A549 (cell line): ENCODE measurements around the gene SLC35A2. TPM values are rescaled to one million over a fixed set of nuclear protein-coding genes. Genes with fewer than 3 reads are reported as not detected.

Experiments used
- ATAC-seq, 2 experiments: fragments of 200-7000 bp in 1 of 2; fragments of >200 bp in 1 of 2; cut with Nextera tagmentation in 1 of 2; cut with Tn5 transposase in 1 of 2; 3 replicates each; pipeline versions ENCODE4 v1.8.0 to v1.9.1; 2018 to 2020; ENCODE audit warnings: mild to moderate bottlenecking in 1 of 2, moderate library complexity in 1 of 2
- CTCF ChIA-PET: fragments of 300-600 bp; sonication (Branson Sonifier 250); formaldehyde crosslinking; extraction: SDS; loops from one replicate; lab custom pipeline; 2021; ENCODE audit warnings: antibody characterized with exemption, inconsistent platforms; lab: Yijun Ruan, JAX
- POLR2A ChIA-PET: fragments of 350-600 bp; formaldehyde crosslinking; extraction: SDS; loops from one replicate; lab custom pipeline; 2021; ENCODE audit warnings: antibody characterized with exemption, inconsistent platforms; lab: Yijun Ruan, JAX
- DNase-seq, 2 experiments: peaks; one replicate each; pipeline versions ENCODE4 v3.0.0 to v3.0.0-alpha.2; 2011 to 2016; ENCODE audit warnings: low read depth in 1 of 2, low spot score in 1 of 2
- FAIRE-seq: peaks from 2 replicates; lab custom pipeline; 2011; peaks lifted over from hg19 to GRCh38; lab: Jason Lieb, UNC
- H3K27ac ChIP-seq, 2 experiments: fragments of >200 bp; sonication (Bioruptor Twin); formaldehyde crosslinking; 3 replicates each; pipeline ENCODE4 v1.5.1; 2016 to 2017
- H3K4me1 ChIP-seq: fragments of >200 bp; sonication (Bioruptor Twin); formaldehyde crosslinking; 3 replicates; pipeline ENCODE4 v1.6.1; 2016
- H3K4me2 ChIP-seq: fragments of >200 bp; sonication (Bioruptor Twin); formaldehyde crosslinking; 3 replicates; pipeline ENCODE4 v1.6.1; 2016
- H3K4me3 ChIP-seq: fragments of >200 bp; sonication (Bioruptor Twin); formaldehyde crosslinking; 3 replicates; pipeline ENCODE4 v1.5.1; 2016
- H3K9me3 ChIP-seq: fragments of >200 bp; sonication (Bioruptor Twin); formaldehyde crosslinking; 3 replicates; pipeline ENCODE4 v1.6.1; 2016
- BCL3 ChIP-seq: fragments of >200 bp; sonication (Bioruptor Twin); formaldehyde crosslinking; IDR thresholded peaks from 3 replicates; pipeline ENCODE4 v1.6.1; 2016
- BHLHE40 ChIP-seq: IDR thresholded peaks from 2 replicates; pipeline ENCODE4 v1.6.1; 2012; ENCODE audit warnings: low read depth, low read length, inconsistent platforms
- CBX2 ChIP-seq: fragments of 200-600 bp; sonication (generic); IDR thresholded peaks from 2 replicates; pipeline ENCODE4 v1.6.1; 2016; ENCODE audit warnings: low read depth, mild to moderate bottlenecking, borderline replicate concordance
- CHD2 ChIP-seq: fragments of 150-350 bp; IDR thresholded peaks from 2 replicates; pipeline ENCODE4 v1.6.1; 2014; ENCODE audit warnings: low read length; ENCODE audit not compliant: partially characterized antibody
- EHF ChIP-seq: fragments of 250-450 bp; sonication (Bioruptor Pico); IDR thresholded peaks from 2 replicates; pipeline ENCODE4 v1.5.0; 2020; ENCODE audit warnings: mild to moderate bottlenecking
- FOSB ChIP-seq: fragments of 250-450 bp; sonication (Bioruptor Pico); IDR thresholded peaks from 2 replicates; pipeline ENCODE4 v1.5.0; 2020; ENCODE audit warnings: mild to moderate bottlenecking, moderate library complexity
- FOSL2 ChIP-seq, 2 experiments: fragments of 450-650 bp in 1 of 2; fragments of >200 bp in 1 of 2; sonication (Bioruptor Twin) in 1 of 2; formaldehyde crosslinking; IDR thresholded peaks; 2 replicates each; pipeline versions ENCODE4 v1.5.0 to v1.6.1; 2016 to 2020; ENCODE audit warnings: mild to moderate bottlenecking in 1 of 2, moderate library complexity in 1 of 2
- GATA3 ChIP-seq: IDR thresholded peaks from 2 replicates; pipeline ENCODE4 v1.6.1; 2012; ENCODE audit warnings: borderline replicate concordance
- HEYL ChIP-seq: fragments of 250-450 bp; sonication (Bioruptor Pico); IDR thresholded peaks from 2 replicates; pipeline ENCODE4 v1.8.0; 2021; ENCODE audit warnings: mild to moderate bottlenecking, moderate library complexity
- HMGXB4 ChIP-seq: fragments of 250-450 bp; sonication (Bioruptor Pico); IDR thresholded peaks from 2 replicates; pipeline ENCODE4 v1.5.0; 2021; ENCODE audit warnings: mild to moderate bottlenecking, moderate library complexity, borderline replicate concordance
- HOXA7 ChIP-seq: fragments of 250-450 bp; sonication (Bioruptor Pico); IDR thresholded peaks from 2 replicates; pipeline ENCODE4 v1.5.0; 2020; ENCODE audit warnings: mild to moderate bottlenecking, moderate library complexity
- HOXB13 ChIP-seq: fragments of 250-450 bp; sonication (Bioruptor Pico); IDR thresholded peaks from 2 replicates; pipeline ENCODE4 v1.5.0; 2020; ENCODE audit warnings: low read depth, mild to moderate bottlenecking, moderate library complexity
- HOXB5 ChIP-seq: fragments of 250-450 bp; sonication (Bioruptor Pico); IDR thresholded peaks from 2 replicates; pipeline ENCODE4 v1.5.0; 2020; ENCODE audit warnings: mild to moderate bottlenecking, moderate library complexity
- JUN ChIP-seq, 2 experiments: fragments of >200 bp; sonication (Bioruptor Twin); formaldehyde crosslinking; IDR thresholded peaks; 2 replicates in 1 of 2; 3 replicates in 1 of 2; pipeline ENCODE4 v1.6.1; 2016 to 2017
- JUNB ChIP-seq: fragments of >200 bp; sonication (Bioruptor Twin); formaldehyde crosslinking; IDR thresholded peaks from 2 replicates; pipeline ENCODE4 v1.6.1; 2016
- KDM1A ChIP-seq: fragments of 200-600 bp; sonication (generic); IDR thresholded peaks from 2 replicates; pipeline ENCODE4 v1.6.1; 2016; ENCODE audit warnings: low read depth, mild to moderate bottlenecking
- MAFK ChIP-seq: fragments of 450-650 bp; IDR thresholded peaks from 2 replicates; pipeline ENCODE4 v1.6.1; 2014; ENCODE audit not compliant: partially characterized antibody
- NPAS2 ChIP-seq: fragments of 250-450 bp; sonication (Bioruptor Pico); IDR thresholded peaks from 2 replicates; pipeline ENCODE4 v1.8.0; 2022; ENCODE audit warnings: mild to moderate bottlenecking, moderate library complexity, borderline replicate concordance
- POLR2AphosphoS2 ChIP-seq: conservative IDR thresholded peaks from 2 replicates; pipeline ENCODE4 v1.6.1; 2012; ENCODE audit warnings: low read length, improper control_type of control experiment, inconsistent platforms
- RARB ChIP-seq: fragments of 250-450 bp; sonication (Bioruptor Pico); IDR thresholded peaks from 2 replicates; pipeline ENCODE4 v1.8.0; 2021; ENCODE audit warnings: mild to moderate bottlenecking, moderate library complexity
- RCOR1 ChIP-seq: fragments of 150-350 bp; IDR thresholded peaks from 2 replicates; pipeline ENCODE4 v1.6.1; 2014; ENCODE audit warnings: antibody characterized with exemption, low read length, low read depth
- SREBF2 ChIP-seq: fragments of 450-650 bp; IDR thresholded peaks from 2 replicates; pipeline ENCODE4 v1.6.1; 2014; ENCODE audit warnings: mild to moderate bottlenecking, moderate library complexity
- TP53 ChIP-seq: fragments of 250-450 bp; sonication (Bioruptor Pico); IDR thresholded peaks from 2 replicates; pipeline ENCODE4 v1.5.0; 2021; ENCODE audit warnings: mild to moderate bottlenecking, moderate library complexity
- ZFP36 ChIP-seq: fragments of 450-650 bp; IDR thresholded peaks from 2 replicates; pipeline ENCODE4 v1.6.1; 2014; ENCODE audit warnings: borderline replicate concordance; ENCODE audit not compliant: partially characterized antibody
- ZSCAN20 ChIP-seq: fragments of 250-450 bp; sonication (Bioruptor Pico); IDR thresholded peaks from 2 replicates; pipeline ENCODE4 v1.8.0; 2022; ENCODE audit warnings: mild to moderate bottlenecking, moderate library complexity
- WGBS: methylation state at CpG from one replicate; pipeline ENCODE4 v1.1.6; 2017; ENCODE audit errors: missing lambda C conversion rate; 5-methylcytosine and 5-hydroxymethylcytosine counted together
- polyA plus RNA-seq, 4 experiments: library from polyadenylated mRNA; depleted of rRNA in 3 of 4; stranded (reverse); fragments of >200 nt; fragmentation: RNase III in 1 of 4; extraction: RNeasy Plus Mini Kit Qiagen cat#74134 plus additional on column Dnase treatment in 1 of 4; gene quantifications; 2 replicates in 3 of 4; 3 replicates in 1 of 4; pipeline ENCODE4 v1.2.3, GENCODE V29; 2011 to 2017
- TF ChIP-seq, protein P1 (sequence below): IDR thresholded peaks from 2 replicates; pipeline ENCODE4 v1.6.1; 2012

Gene SLC35A2
- polyA plus RNA-seq, 2 of the 4 experiments (the other 2 are of a cell fraction) = 39.4 to 50.2 TPM

GRCh38 chrX:48897157-48897624 lies 14.3 kb downstream of the SLC35A2 start:
- H3K9me3 ChIP-seq = no peaks in the 10 kb centered on the region
- H3K27ac ChIP-seq = peak overlapping the region; percentile 94 to 97
- FAIRE-seq = no peak
- TF ChIP-seq, protein P1, sequence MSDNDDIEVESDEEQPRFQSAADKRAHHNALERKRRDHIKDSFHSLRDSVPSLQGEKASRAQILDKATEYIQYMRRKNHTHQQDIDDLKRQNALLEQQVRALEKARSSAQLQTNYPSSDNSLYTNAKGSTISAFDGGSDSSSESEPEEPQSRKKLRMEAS = peak; percentile 31; the same call in 1 of the 2 replicates
- TF ChIP-seq ZFP36 (no peak), BCL3 (no peak), MAFK (no peak), TP53 (no peak), FOSB (0 out of 2 replicates have a peak, but pooled peaks have one; percentile 21), ZSCAN20 (CRISPR knock-in tag) (no peak), BHLHE40 (no peak), CHD2 (peak; percentile 6), SREBF2 (no peak), GATA3 (peak; percentile 26)
- TF ChIP-seq, all 56 proteins: peak for 4
- H3K4me3 ChIP-seq = peak overlapping the region; percentile 87
- H3K4me1 ChIP-seq = peaks cover 17% of the 10 kb centered on the region
- ChIA-PET CTCF (interaction anchor here (0.7 to 1.6 kb wide), 5 partner anchors 9 to 80 kb away, joined by 3 read pairs; no protein-coding TSS in a partner anchor), POLR2A (interaction anchor here (1.0 to 1.9 kb wide), 11 partner anchors 14 to 258 kb away, joined by 3 to 15 read pairs (median 4); partner anchors contain the start of genes HDAC6, OTUD5 and SLC35A2)
- peak; percentile 73 to 75 for ATAC-seq
- peak overlapping the region; percentile 73 for H3K4me2 ChIP-seq
- under 1% methylated on average over 21 of the region's 38 CpGs for WGBS
- peak; percentile 63 to 90 for DNase-seq

GRCh38 chrX:48896611-48897011 lies 14.8 kb downstream of the SLC35A2 start:
- ATAC-seq (no peak), DNase-seq (no peak), FAIRE-seq (no peak)
- ChIA-PET POLR2A (interaction anchor here (1.9 kb wide), 1 partner anchor 29 kb away, joined by 12 read pairs; no protein-coding TSS in a partner anchor), CTCF (interaction anchor here (0.6 to 1.2 kb wide), 4 partner anchors 9 to 228 kb away, joined by 3 read pairs; no protein-coding TSS in a partner anchor)
- H3K4me2 ChIP-seq = peak overlapping the region; percentile 73
- H3K9me3 ChIP-seq = no peaks in the 10 kb centered on the region
- H3K27ac ChIP-seq = peak overlapping the region; percentile 94 to 97
- peak overlapping the region; percentile 87 for H3K4me3 ChIP-seq
- WGBS = 53% methylated on average over 3 of the region's 9 CpGs
- H3K4me1 ChIP-seq = peaks cover 20% of the 10 kb centered on the region
- TF ChIP-seq ZSCAN20 (CRISPR knock-in tag) (no peak), RCOR1 (no peak), HOXB5 (CRISPR knock-in tag) (no peak), SREBF2 (no peak), FOSB (no peak), RARB (CRISPR knock-in tag) (no peak), EHF (CRISPR knock-in tag) (no peak), FOSL2 (IDR thresholded peaks at IDR 0.05) (no peak), FOSL2 (CRISPR knock-in tag; IDR thresholded peaks at IDR 0.05) (no peak), HEYL (no peak), JUNB (no peak), BCL3 (no peak), HMGXB4 (CRISPR knock-in tag) (no peak), JUN (IDR thresholded peaks at IDR 0.05) (no peak), HOXB13 (CRISPR knock-in tag) (no peak), CHD2 (no peak), POLR2AphosphoS2 (no peak), CBX2 (no peak), HOXA7 (no peak), NPAS2 (no peak), KDM1A (no peak)
